Measurements from ENCODE around the gene SCRN1. TPM values are rescaled to one million over a fixed set of nuclear protein-coding genes. Genes with fewer than 3 reads are reported as not detected.

SCRN1 gene
- total RNA-seq, 3 donors from 2014 or later (not counting 1 experiment from before 2014, with no cell fraction given), result 23.4 to 31.3 (median 26.9) TPM

DNA sequence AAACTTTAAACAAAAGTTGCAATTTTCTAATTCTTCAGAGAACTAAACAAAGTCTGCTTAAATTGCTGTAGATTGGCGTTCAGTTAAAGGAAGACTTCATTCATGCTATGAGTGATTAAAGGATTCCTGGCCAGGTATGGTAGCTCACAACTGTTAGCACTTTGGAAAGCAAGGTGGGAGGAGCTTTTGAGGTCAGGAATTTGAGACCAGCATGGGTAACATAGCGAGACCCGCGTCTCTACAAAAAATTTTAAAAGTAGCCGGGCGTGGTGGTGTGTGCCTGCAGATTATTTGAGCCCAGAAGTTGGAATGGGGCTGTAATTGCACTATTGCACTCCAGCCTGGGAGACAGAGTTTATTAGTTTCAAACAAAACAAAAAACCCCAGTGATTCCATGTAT, 13.5 kb upstream of the SCRN1 start:
- Histone ChIP-seq H3K27me3 (ENCODE audit: control insufficient read depth, insufficient read depth, low read length) (no peaks in the 10 kb centered on the region), H3K9me3 (ENCODE audit: control insufficient read depth, insufficient read depth, low read length) (no peaks in the 10 kb centered on the region), H3K36me3 (ENCODE audit: control insufficient read depth, insufficient read depth, low read length) (no peaks in the 10 kb centered on the region), H3K4me1 (ENCODE audit: control insufficient read depth, insufficient read depth, low read length) (no peaks in the 10 kb centered on the region), H3K27ac (ENCODE audit: low read length) (no peak overlapping the region), H3K4me3 (ENCODE audit: low read length) (no peak overlapping the region)
- no peaks in the 10 kb centered on the region for H3K4me1 Mint-ChIP-seq
- TF ChIP-seq, protein P1, sequence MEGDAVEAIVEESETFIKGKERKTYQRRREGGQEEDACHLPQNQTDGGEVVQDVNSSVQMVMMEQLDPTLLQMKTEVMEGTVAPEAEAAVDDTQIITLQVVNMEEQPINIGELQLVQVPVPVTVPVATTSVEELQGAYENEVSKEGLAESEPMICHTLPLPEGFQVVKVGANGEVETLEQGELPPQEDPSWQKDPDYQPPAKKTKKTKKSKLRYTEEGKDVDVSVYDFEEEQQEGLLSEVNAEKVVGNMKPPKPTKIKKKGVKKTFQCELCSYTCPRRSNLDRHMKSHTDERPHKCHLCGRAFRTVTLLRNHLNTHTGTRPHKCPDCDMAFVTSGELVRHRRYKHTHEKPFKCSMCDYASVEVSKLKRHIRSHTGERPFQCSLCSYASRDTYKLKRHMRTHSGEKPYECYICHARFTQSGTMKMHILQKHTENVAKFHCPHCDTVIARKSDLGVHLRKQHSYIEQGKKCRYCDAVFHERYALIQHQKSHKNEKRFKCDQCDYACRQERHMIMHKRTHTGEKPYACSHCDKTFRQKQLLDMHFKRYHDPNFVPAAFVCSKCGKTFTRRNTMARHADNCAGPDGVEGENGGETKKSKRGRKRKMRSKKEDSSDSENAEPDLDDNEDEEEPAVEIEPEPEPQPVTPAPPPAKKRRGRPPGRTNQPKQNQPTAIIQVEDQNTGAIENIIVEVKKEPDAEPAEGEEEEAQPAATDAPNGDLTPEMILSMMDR (IDR thresholded peaks at IDR 0.05), result no peak
- ATAC-seq (no peak), DNase-seq (no peak)
- no peaks in the 10 kb centered on the region for H3K9me3 Mint-ChIP-seq
- WGBS (ENCODE audit: insufficient coverage), result 94% methylated on average over 6 of the region's 6 CpGs
- H3K4me3 Mint-ChIP-seq, result no peak overlapping the region
- no peaks in the 10 kb centered on the region for H3K27me3 Mint-ChIP-seq (ENCODE audit: low read depth in 2 of 2)
- intact Hi-C loops (cut with micrococcal nuclease), result no loop called here
- H3K27ac Mint-ChIP-seq, result no peak overlapping the region
- H3K36me3 Mint-ChIP-seq, result no peaks in the 10 kb centered on the region

GRCh38 chr7:30001998-30002397, 12.4 kb upstream of the SCRN1 start:
- Mint-ChIP-seq H3K4me3 (no peak overlapping the region), H3K27me3 (ENCODE audit: low read depth in 2 of 2) (peaks cover 0 to 4% of the 10 kb centered on the region in 2 donors), H3K36me3 (peaks cover 6% of the 10 kb centered on the region), H3K4me1 (no peaks in the 10 kb centered on the region), H3K27ac (no peak overlapping the region), H3K9me3 (peaks cover 0 to 2% of the 10 kb centered on the region in 2 donors)
- Histone ChIP-seq H3K9me3 (ENCODE audit: control insufficient read depth, insufficient read depth, low read length) (no peaks in the 10 kb centered on the region), H3K36me3 (ENCODE audit: control insufficient read depth, insufficient read depth, low read length) (no peaks in the 10 kb centered on the region), H3K27ac (ENCODE audit: low read length) (no peak overlapping the region), H3K4me1 (ENCODE audit: control insufficient read depth, insufficient read depth, low read length) (no peaks in the 10 kb centered on the region), H3K4me3 (ENCODE audit: low read length) (no peak overlapping the region), H3K27me3 (ENCODE audit: control insufficient read depth, insufficient read depth, low read length) (no peaks in the 10 kb centered on the region)
- no CpG with 5 or more reads among the region's 2 CpGs for WGBS (ENCODE audit: insufficient coverage)
- TF ChIP-seq, protein P1 (IDR thresholded peaks at IDR 0.05), result no peak
- no peak for DNase-seq
- no peak for ATAC-seq
- intact Hi-C loops (cut with micrococcal nuclease), result no loop called here

DNA sequence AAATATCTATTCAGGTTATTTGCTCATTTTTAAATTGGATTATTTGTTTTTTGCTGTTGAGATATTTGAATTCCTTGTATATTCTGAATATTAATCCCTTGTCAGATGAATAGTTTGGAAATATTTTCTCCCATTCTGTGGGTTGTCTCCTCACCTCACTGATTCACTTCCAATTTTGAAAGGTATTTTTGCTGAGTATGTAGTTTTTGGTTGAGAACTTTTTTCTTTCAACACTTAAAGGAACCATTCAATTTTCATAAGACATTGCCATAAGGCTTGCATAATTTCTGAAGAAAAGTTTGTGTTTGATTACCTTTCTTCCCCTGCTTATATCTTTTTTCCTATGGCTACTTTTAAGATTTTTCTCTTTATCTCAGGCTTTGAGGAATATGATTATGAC, 8.9 kb upstream of the SCRN1 start:
- ATAC-seq (no peak), DNase-seq (no peak)
- TF ChIP-seq, protein P1 (IDR thresholded peaks at IDR 0.05), result no peak
- Mint-ChIP-seq H3K27ac (no peak overlapping the region), H3K36me3 (peaks cover 14% of the 10 kb centered on the region), H3K4me3 (no peak overlapping the region), H3K9me3 (peaks cover 2 to 6% of the 10 kb centered on the region in 2 donors), H3K4me1 (no peaks in the 10 kb centered on the region), H3K27me3 (ENCODE audit: low read depth in 2 of 2) (peaks cover 0 to 7% of the 10 kb centered on the region in 2 donors)
- Histone ChIP-seq H3K9me3 (ENCODE audit: control insufficient read depth, insufficient read depth, low read length) (peaks cover 5% of the 10 kb centered on the region), H3K27ac (ENCODE audit: low read length) (no peak overlapping the region), H3K36me3 (ENCODE audit: control insufficient read depth, insufficient read depth, low read length) (no peaks in the 10 kb centered on the region), H3K27me3 (ENCODE audit: control insufficient read depth, insufficient read depth, low read length) (no peaks in the 10 kb centered on the region), H3K4me3 (ENCODE audit: low read length) (no peak overlapping the region), H3K4me1 (ENCODE audit: control insufficient read depth, insufficient read depth, low read length) (no peaks in the 10 kb centered on the region)
- intact Hi-C loops (cut with micrococcal nuclease), result no loop called here

DNA sequence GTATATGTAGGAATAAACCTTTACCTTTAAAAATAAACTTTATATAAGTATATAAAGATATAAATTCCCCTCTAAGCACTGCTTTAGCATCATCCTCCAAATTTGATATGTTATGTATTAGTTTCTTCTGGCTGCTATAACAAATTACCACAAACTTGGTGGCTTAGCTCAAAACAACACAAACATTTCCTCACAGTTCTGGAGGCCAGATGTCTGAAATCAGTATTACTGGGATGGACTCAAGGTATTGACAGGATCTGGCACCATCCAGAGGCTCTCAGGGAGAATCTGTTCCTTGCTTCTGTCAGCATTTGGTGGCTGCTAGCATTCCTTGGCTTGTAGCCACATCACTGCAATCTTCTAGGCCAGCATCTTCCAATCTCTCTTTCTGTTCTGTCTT, 6.7 kb upstream of the SCRN1 start:
- DNase-seq (no peak), ATAC-seq (no peak)
- H3K9me3 Mint-ChIP-seq, result peaks cover 2 to 6% of the 10 kb centered on the region in 2 donors
- Histone ChIP-seq H3K36me3 (ENCODE audit: control insufficient read depth, insufficient read depth, low read length) (no peaks in the 10 kb centered on the region), H3K4me3 (ENCODE audit: low read length) (no peak overlapping the region), H3K27ac (ENCODE audit: low read length) (no peak overlapping the region), H3K9me3 (ENCODE audit: control insufficient read depth, insufficient read depth, low read length) (peaks cover 7% of the 10 kb centered on the region), H3K4me1 (ENCODE audit: control insufficient read depth, insufficient read depth, low read length) (no peaks in the 10 kb centered on the region), H3K27me3 (ENCODE audit: control insufficient read depth, insufficient read depth, low read length) (no peaks in the 10 kb centered on the region)
- peaks cover 14% of the 10 kb centered on the region for H3K36me3 Mint-ChIP-seq
- no peak overlapping the region for H3K27ac Mint-ChIP-seq
- TF ChIP-seq, protein P1 (IDR thresholded peaks at IDR 0.05), result no peak
- intact Hi-C loops (cut with micrococcal nuclease), result no loop called here
- no peak overlapping the region for H3K4me3 Mint-ChIP-seq
- H3K4me1 Mint-ChIP-seq, result no peaks in the 10 kb centered on the region
- H3K27me3 Mint-ChIP-seq (ENCODE audit: low read depth in 2 of 2), result peaks cover 0 to 7% of the 10 kb centered on the region in 2 donors
